ENCODE measurements around the gene TUBA1A.
"Not testable (repeated sequence)": the region's sequence is repeated elsewhere in the genome, so short reads cannot be mapped to it uniquely, and the experiment has no call there.

Gene TUBA1A

DNA sequence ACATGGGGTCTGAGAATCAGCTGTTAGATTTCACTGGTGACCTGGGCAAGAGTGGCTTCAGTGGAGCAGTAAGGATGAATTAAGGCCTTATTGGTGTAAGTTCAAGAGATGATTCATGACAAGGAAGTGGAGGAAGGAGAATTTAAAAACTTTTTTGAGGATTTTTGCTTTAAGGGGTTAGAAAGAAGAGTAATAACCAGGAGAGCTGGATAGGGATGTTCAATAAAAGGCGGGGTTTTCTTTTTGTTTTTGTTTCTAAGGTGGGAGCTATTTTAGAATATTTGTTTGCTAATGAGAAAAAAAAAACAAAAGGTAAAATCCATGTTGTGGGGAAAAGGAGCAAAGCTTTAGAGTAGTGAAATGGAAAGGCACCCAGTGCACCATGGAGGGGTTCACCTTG is 42.5 kb downstream of the TUBA1A start:
- no peak for DNase-seq

DNA sequence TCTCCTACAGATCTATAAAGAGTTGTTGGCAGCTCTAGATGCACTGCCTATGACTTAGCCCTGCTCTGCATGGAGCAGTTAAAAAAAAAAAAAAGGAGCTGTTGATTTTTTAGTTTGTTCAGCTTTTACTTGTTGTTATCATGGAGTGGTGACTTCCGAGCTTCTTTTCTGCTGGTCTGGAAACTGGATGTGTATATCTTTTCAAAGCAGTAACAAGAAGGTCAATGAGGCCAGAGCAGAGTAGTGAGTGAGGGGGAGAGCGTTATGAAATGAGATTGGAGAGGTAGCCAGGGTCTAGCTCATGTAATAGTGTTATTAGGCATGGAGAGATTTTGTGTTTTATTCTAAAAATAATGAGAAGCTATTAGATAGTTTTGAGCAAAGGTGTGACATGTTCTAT is 44.5 kb downstream of the TUBA1A start:
- no peak for DNase-seq

DNA sequence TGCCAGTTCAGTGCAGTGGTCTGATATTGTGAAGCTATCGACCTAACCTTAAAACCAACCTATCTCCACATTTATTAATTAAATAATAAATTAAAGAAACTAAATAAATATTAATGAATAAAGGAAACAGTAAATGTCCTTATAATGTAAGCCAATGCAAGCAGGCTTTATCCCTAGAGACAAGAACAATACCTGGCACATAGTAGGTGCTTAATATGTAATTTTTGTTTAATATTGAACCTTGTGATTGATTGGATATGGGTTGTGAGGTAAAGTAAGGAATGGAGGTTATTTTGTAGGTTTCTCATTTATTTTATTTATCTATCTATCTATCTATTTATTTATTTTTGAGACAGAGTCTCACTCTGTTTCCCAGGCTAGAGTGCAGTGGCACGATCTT is 49.9 kb downstream of the TUBA1A start:
- no peak for DNase-seq

DNA sequence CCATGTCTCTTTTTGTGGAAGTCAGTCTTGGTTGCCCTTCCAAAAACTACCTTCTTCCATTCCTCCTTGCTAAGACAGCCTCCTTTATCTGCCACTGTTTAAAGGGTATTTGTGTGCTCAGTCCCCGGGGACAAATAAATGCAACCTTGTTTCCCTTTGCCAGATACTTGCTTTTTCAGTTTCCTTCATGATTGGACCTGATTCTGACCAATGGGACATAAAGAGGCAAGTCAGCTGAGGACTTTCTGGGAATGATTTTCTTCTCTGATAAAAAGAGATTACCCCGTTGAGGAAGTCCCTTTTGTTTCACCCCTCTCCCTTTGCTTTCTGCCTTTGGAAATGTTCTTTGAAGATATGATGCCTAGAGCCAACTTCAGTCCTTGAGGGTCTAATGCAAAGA is 50.3 kb downstream of the TUBA1A start:
- no peak for DNase-seq

DNA sequence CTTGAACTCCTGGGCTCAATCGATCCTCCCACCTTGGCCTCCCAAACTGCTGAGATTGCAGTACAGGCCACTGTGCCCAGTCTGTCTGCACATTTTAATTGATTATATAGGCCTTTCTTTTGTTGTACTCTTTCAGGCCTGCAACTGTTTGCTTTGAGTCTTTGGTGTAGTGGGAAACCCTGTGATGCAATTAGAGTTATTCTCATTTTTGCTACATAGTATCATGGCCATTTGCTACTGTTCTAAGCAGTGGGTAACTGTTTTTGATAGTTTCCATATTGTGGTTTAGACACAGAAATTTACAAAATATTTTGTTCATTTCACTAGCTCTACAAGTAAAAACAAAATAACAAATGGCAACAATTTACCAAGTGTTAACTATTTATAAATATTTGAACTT is 51.4 kb downstream of the TUBA1A start:
- no peak for DNase-seq

DNA sequence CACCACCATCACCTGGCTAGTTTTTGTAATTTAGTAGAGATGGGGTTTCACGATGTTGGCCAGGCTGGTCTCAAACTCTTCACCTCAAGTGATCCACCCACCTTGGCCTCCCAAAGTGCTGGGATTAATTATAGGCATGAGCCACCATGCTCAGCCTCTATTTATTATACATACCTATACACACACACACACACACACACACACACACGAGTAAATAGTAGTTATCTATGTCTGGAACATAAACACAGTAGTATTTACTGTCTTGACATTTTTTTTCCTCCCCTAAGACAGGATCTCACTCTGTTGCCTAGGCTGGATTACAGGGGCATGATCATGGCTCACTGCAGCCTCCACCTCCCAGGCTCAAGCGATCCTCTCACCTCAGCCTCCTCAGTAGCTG is 51.9 kb downstream of the TUBA1A start:
- DNase-seq, result not testable (repeated sequence)

All from SHP77 (cell line).